IMR-90 (cell line): ENCODE measurements around the gene TXNDC11.

Source experiments
- RCOR1 ChIP-seq: IDR thresholded peaks from 2 replicates; pipeline ENCODE4 v1.6.1; 2012; ENCODE audit warnings: mild to moderate bottlenecking, low read length, improper control_type of control experiment; ENCODE audit not compliant: insufficient replicate concordance
- TF ChIP-seq, protein P1 (sequence below): conservative IDR thresholded peaks from 2 replicates; pipeline ENCODE4 v1.5.1; 2012; ENCODE audit warnings: mild to moderate bottlenecking, low read depth, low read length, improper control_type of control experiment
- TF ChIP-seq, protein P2 (sequence below): fragments of 150-350 bp; IDR thresholded peaks from 2 replicates; pipeline ENCODE4 v1.6.1; 2017; ENCODE audit warnings: mild to moderate bottlenecking, antibody characterized with exemption, low read length, low read depth

DNA sequence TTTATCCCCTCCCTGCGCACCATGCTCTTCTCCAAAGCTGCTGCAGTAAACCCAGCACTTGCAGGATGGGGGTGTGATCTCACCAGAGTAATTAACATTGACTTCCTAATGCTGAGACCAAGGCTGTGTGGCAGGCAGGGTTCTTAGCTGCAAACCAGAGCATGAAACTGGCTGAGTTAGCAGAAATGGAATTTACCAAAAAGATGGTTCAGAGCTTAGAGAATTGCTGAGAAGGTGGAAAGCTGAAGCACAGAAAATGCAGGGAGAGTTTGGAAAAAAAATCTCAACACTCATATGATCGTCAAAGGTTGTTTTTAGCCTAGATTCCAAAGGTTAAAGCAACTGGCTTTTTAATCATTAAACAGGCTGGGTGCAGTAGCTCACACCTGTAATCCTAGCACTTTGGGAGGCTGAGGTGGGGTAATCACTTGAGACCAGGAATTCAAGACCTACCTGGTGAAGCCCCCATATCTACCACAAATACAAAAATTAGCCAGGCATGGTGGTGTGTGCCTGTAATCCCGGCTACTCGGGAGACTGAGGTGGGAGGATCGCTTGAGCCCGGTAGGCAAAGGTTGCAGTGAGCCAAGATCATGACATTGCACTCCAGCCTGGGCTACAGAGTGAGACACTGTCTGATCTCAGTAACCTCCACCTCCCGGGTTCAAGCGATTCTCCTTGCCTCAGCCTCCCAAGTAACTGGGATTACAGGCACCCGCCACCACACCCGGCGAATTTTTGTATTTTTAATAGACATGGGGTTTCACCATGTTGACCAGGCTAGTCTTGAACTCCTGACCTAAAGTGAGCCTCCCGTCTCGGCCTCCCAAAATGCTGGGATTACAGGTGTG, 6.0 kb upstream of the TXNDC11 start:
- TF ChIP-seq, protein P1, sequence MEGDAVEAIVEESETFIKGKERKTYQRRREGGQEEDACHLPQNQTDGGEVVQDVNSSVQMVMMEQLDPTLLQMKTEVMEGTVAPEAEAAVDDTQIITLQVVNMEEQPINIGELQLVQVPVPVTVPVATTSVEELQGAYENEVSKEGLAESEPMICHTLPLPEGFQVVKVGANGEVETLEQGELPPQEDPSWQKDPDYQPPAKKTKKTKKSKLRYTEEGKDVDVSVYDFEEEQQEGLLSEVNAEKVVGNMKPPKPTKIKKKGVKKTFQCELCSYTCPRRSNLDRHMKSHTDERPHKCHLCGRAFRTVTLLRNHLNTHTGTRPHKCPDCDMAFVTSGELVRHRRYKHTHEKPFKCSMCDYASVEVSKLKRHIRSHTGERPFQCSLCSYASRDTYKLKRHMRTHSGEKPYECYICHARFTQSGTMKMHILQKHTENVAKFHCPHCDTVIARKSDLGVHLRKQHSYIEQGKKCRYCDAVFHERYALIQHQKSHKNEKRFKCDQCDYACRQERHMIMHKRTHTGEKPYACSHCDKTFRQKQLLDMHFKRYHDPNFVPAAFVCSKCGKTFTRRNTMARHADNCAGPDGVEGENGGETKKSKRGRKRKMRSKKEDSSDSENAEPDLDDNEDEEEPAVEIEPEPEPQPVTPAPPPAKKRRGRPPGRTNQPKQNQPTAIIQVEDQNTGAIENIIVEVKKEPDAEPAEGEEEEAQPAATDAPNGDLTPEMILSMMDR, result no peak
- no peak for TF ChIP-seq RCOR1
- TF ChIP-seq, protein P2, sequence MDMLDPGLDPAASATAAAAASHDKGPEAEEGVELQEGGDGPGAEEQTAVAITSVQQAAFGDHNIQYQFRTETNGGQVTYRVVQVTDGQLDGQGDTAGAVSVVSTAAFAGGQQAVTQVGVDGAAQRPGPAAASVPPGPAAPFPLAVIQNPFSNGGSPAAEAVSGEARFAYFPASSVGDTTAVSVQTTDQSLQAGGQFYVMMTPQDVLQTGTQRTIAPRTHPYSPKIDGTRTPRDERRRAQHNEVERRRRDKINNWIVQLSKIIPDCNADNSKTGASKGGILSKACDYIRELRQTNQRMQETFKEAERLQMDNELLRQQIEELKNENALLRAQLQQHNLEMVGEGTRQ, result no peak
